ENCODE results near the gene CFAP161.

DNA sequence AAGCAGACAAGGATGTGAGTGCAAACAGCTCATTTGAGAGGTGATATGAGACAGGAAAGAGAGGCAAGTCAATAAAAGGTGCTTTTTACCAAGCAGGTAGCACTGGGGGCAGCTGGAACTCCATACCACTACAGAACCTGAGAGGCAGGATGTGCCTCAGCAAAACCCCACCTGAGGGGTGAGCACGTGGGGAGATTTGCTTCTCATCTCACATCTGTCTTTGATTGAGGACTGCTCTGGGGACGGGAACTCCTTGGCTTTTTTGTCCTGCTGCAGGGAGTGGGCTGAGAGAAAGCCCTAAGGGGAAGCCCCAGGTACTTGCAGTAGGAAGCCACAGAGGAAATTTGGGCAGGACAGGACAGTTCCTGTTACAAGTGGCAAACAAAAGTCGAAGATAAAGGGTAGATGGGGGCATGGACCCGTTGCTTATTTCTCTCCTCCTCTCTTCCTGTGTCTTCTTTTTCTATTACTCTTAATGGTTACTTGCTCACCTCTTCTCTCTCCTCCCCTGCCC is 27.1 kb downstream of the CFAP161 start:
- TF ChIP-seq, protein P1, sequence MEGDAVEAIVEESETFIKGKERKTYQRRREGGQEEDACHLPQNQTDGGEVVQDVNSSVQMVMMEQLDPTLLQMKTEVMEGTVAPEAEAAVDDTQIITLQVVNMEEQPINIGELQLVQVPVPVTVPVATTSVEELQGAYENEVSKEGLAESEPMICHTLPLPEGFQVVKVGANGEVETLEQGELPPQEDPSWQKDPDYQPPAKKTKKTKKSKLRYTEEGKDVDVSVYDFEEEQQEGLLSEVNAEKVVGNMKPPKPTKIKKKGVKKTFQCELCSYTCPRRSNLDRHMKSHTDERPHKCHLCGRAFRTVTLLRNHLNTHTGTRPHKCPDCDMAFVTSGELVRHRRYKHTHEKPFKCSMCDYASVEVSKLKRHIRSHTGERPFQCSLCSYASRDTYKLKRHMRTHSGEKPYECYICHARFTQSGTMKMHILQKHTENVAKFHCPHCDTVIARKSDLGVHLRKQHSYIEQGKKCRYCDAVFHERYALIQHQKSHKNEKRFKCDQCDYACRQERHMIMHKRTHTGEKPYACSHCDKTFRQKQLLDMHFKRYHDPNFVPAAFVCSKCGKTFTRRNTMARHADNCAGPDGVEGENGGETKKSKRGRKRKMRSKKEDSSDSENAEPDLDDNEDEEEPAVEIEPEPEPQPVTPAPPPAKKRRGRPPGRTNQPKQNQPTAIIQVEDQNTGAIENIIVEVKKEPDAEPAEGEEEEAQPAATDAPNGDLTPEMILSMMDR (IDR thresholded peaks at IDR 0.05): no peak
- no peak for TF ChIP-seq POLR2A (IDR thresholded peaks at IDR 0.05)

Measured in gastroesophageal sphincter (tissue), 3 donors.